HG03095 (cell line): ENCODE results near the gene C19orf73.

Experiments
- ATAC-seq: cut with Tn5 transposase; IDR thresholded peaks from one replicate; pipeline ENCODE4 v1.9.1; 2021; ENCODE audit warnings: moderate library complexity; ENCODE audit not compliant: unreplicated experiment

The C19orf73 gene

GRCh38 chr19:49118565-49119410, at the start of gene C19orf73:
Gene C19orf73 (minus strand): TSS chr19:49119143. CDS start chr19:49119022, 121 bp downstream.
- peak; percentile 72 for ATAC-seq

- no peak for ATAC-seq
Observed at GRCh38 chr19:49168421-49168820, 49.5 kb upstream of the C19orf73 start.

GRCh38 chr19:49167857-49168409, 49.0 kb upstream of the C19orf73 start:
- ATAC-seq, result no peak

- ATAC-seq, result no peak
Observed at GRCh38 chr19:49165865-49166301, 46.9 kb upstream of the C19orf73 start.

- no peak for ATAC-seq
Observed at GRCh38 chr19:49165111-49165750, 46.3 kb upstream of the C19orf73 start.

GRCh38 chr19:49161987-49162386, 43.0 kb upstream of the C19orf73 start:
- ATAC-seq, result no peak

- ATAC-seq, result no peak
Observed at GRCh38 chr19:49160450-49161189, 41.7 kb upstream of the C19orf73 start.

GRCh38 chr19:49157445-49158224, 38.7 kb upstream of the C19orf73 start, which contains the start of gene TRPM4:
Gene TRPM4 (plus strand): TSS chr19:49157792. CDS start chr19:49157867, 75 bp downstream.
- ATAC-seq, result no peak

- no peak for ATAC-seq
Observed at GRCh38 chr19:49155820-49156346, 36.9 kb upstream of the C19orf73 start.

GRCh38 chr19:49155005-49155819, 36.3 kb upstream of the C19orf73 start, which contains the start of gene HRC:
Gene HRC (minus strand): TSS chr19:49155396. CDS start chr19:49155237, 159 bp downstream.
- ATAC-seq, result no peak

- ATAC-seq, result no peak
Observed at GRCh38 chr19:49154279-49154678, 35.3 kb upstream of the C19orf73 start.

- ATAC-seq, result no peak
Observed at GRCh38 chr19:49153167-49153809, 34.3 kb upstream of the C19orf73 start.

GRCh38 chr19:49152119-49152550, 33.2 kb upstream of the C19orf73 start:
- no peak for ATAC-seq

- no peak for ATAC-seq
Observed at GRCh38 chr19:49151267-49152118, 32.5 kb upstream of the C19orf73 start.

- no peak for ATAC-seq
Observed at GRCh38 chr19:49150944-49151243, 32.0 kb upstream of the C19orf73 start.

- ATAC-seq, result no peak
Observed at GRCh38 chr19:49150106-49150943, 31.4 kb upstream of the C19orf73 start.

GRCh38 chr19:49149652-49150105, 30.7 kb upstream of the C19orf73 start:
- no peak for ATAC-seq
